PC-9 (cell line): ENCODE results near the gene GCNT4. TPM values are rescaled to one million over a fixed set of nuclear protein-coding genes. Genes with fewer than 3 reads are reported as not detected.

ENCODE experiments used
- BruUV-seq: library from RNA; stranded (reverse); fragments of 400-500 nt; replicated peaks from 2 replicates; lab custom pipeline; 2021; lab: Mats Ljungman, UMichigan
- CTCF ChIA-PET: fragments of 300-600 bp; sonication (Branson Sonifier 250); formaldehyde crosslinking; loops from one replicate; lab custom pipeline; 2022; ENCODE audit warnings: antibody characterized with exemption; lab: Charles Lee
- POLR2A ChIA-PET: fragments of 300-600 bp; sonication (Branson Sonifier 250); formaldehyde crosslinking; loops from one replicate; lab custom pipeline; 2022; ENCODE audit warnings: antibody characterized with exemption; ENCODE audit not compliant: unreplicated experiment; lab: Charles Lee
- DNase-seq, 2 experiments: peaks; one replicate each; pipeline versions ENCODE4 v3.0.0 to v3.0.0-alpha.2; 2015 to 2022; ENCODE audit warnings: mixed read lengths in 1 of 2
- H2AFZ ChIP-seq: fragments of 200-600 bp; sonication (generic); 2 replicates; pipeline ENCODE4 v1.8.1; 2017; ENCODE audit warnings: antibody characterized with exemption
- H3F3A ChIP-seq: fragments of 200-600 bp; sonication (generic); 2 replicates; pipeline ENCODE4 v1.8.1; 2017; ENCODE audit warnings: antibody characterized with exemption, mild to moderate bottlenecking, low read depth; ENCODE audit not compliant: insufficient read depth
- H3K27ac ChIP-seq: fragments of 200-600 bp; sonication (generic); 2 replicates; pipeline ENCODE4 v1.6.1; 2016; ENCODE audit warnings: mixed run types
- H3K27me3 ChIP-seq: fragments of 200-600 bp; sonication (generic); 2 replicates; pipeline ENCODE4 v1.6.1; 2016; ENCODE audit warnings: low read depth, mixed run types; ENCODE audit not compliant: insufficient read depth
- H3K36me3 ChIP-seq: fragments of 200-600 bp; sonication (generic); 2 replicates; pipeline ENCODE4 v1.6.1; 2016; ENCODE audit warnings: low read depth, mixed run types
- H3K4me1 ChIP-seq: fragments of 200-600 bp; sonication (generic); replicated peaks from 2 replicates; pipeline ENCODE4 v1.6.1; 2016; ENCODE audit warnings: mixed run types; ENCODE audit not compliant: insufficient read depth
- H3K4me2 ChIP-seq: fragments of 200-600 bp; sonication (generic); 2 replicates; pipeline ENCODE4 v1.6.1; 2017; ENCODE audit warnings: mixed run types
- H3K4me3 ChIP-seq: fragments of 200-600 bp; sonication (generic); 2 replicates; pipeline ENCODE4 v1.6.1; 2016; ENCODE audit warnings: mixed run types
- H3K79me2 ChIP-seq: fragments of 200-600 bp; sonication (generic); 2 replicates; pipeline ENCODE4 v1.6.1; 2017; ENCODE audit warnings: low read depth, mixed run types
- H3K9me2 ChIP-seq: fragments of 200-600 bp; sonication (generic); 2 replicates; pipeline ENCODE4 v1.8.1; 2017; ENCODE audit warnings: mild to moderate bottlenecking; ENCODE audit not compliant: insufficient read depth
- H3K9me3 ChIP-seq: fragments of 200-600 bp; sonication (generic); 2 replicates; pipeline ENCODE4 v1.8.1; 2016; ENCODE audit warnings: low read depth; ENCODE audit not compliant: insufficient read depth
- H4K20me1 ChIP-seq: fragments of 200-600 bp; sonication (generic); 2 replicates; pipeline ENCODE4 v1.8.1; 2017; ENCODE audit not compliant: insufficient read depth
- EZH2 ChIP-seq: fragments of 200-600 bp; sonication (generic); IDR thresholded peaks from 2 replicates; pipeline ENCODE4 v1.8.0; 2017; ENCODE audit warnings: antibody characterized with exemption, low read depth
- intact Hi-C: fragments of 100-400 bp; cut with micrococcal nuclease; formaldehyde crosslinking; loops from one replicate; pipeline ENCODE4 v1.10.0; 2022; ENCODE audit not compliant: unreplicated experiment
- total RNA-seq: library from RNA; stranded (reverse); gene quantifications from 2 replicates; pipeline ENCODE4 v1.2.3, GENCODE V29; 2021
- TF ChIP-seq, protein P1 (sequence below): fragments of 200-600 bp; sonication (generic); conservative IDR thresholded peaks from 2 replicates; pipeline ENCODE4 v1.6.1; 2017; ENCODE audit warnings: mixed run types, antibody characterized with exemption, mild to moderate bottlenecking, moderate library complexity

GCNT4 gene
- total RNA-seq, 1 experiment from 2014 or later = 1.4 TPM

DNA sequence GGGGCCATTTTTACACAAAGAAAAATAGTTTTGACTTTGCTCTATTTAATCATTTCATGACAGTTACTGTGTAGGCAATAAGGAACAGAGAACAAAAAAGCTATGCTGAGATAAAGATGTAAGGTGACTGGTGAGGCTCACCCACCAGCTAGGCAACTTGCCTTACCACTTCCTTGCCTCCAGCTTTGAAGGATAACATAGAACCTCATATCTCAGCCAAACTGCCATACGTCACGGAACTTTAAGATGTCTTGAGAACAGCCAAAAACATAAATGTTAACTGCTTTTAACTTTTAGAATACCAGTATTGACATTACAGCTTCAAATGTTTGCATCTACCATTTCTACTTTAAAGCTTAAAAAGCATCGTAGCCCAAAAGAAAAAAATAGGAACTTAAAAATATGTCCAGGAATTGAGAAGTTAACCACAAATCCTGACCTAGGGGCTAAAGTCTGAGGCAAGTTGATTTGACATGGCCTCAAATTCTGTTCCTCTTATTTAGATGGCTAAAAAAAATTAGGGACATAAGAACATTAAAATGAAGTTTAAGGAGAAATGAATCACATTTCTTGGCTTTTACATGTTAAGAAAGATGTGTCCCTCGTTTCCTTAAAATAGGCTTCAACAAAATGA is 7.7 kb upstream of the GCNT4 start:
- ChIA-PET CTCF (no interaction called here), POLR2A (interaction anchor here (0.8 kb wide), 1 partner anchor 10 kb away, joined by 11 read pairs; no protein-coding TSS in a partner anchor)
- Histone ChIP-seq H3K27me3 (no peaks in the 10 kb centered on the region), H3K36me3 (no peaks in the 10 kb centered on the region), H3K9me3 (no peaks in the 10 kb centered on the region), H4K20me1 (no peaks in the 10 kb centered on the region), H3K4me2 (no peak overlapping the region), H3F3A (no peaks in the 10 kb centered on the region; the same call in 1 of the 2 replicates), H3K4me1 (0 out of 2 replicates have a peak, but pooled peaks cover 8% of the 10 kb centered on the region), H2AFZ (no peak overlapping the region), H3K79me2 (no peaks in the 10 kb centered on the region), H3K27ac (no peak overlapping the region), H3K9me2 (no peaks in the 10 kb centered on the region), H3K4me3 (no peak overlapping the region)
- intact Hi-C loops = loop anchor here (10.0 kb wide), 1 partner anchor 295 kb away; the partner anchor contains the start of genes GFM2 and NSA2
- TF ChIP-seq EZH2 = no peak
- TF ChIP-seq, protein P1, sequence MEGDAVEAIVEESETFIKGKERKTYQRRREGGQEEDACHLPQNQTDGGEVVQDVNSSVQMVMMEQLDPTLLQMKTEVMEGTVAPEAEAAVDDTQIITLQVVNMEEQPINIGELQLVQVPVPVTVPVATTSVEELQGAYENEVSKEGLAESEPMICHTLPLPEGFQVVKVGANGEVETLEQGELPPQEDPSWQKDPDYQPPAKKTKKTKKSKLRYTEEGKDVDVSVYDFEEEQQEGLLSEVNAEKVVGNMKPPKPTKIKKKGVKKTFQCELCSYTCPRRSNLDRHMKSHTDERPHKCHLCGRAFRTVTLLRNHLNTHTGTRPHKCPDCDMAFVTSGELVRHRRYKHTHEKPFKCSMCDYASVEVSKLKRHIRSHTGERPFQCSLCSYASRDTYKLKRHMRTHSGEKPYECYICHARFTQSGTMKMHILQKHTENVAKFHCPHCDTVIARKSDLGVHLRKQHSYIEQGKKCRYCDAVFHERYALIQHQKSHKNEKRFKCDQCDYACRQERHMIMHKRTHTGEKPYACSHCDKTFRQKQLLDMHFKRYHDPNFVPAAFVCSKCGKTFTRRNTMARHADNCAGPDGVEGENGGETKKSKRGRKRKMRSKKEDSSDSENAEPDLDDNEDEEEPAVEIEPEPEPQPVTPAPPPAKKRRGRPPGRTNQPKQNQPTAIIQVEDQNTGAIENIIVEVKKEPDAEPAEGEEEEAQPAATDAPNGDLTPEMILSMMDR = no peak
- BruUV-seq = no TSS peak
- no peak for DNase-seq

DNA sequence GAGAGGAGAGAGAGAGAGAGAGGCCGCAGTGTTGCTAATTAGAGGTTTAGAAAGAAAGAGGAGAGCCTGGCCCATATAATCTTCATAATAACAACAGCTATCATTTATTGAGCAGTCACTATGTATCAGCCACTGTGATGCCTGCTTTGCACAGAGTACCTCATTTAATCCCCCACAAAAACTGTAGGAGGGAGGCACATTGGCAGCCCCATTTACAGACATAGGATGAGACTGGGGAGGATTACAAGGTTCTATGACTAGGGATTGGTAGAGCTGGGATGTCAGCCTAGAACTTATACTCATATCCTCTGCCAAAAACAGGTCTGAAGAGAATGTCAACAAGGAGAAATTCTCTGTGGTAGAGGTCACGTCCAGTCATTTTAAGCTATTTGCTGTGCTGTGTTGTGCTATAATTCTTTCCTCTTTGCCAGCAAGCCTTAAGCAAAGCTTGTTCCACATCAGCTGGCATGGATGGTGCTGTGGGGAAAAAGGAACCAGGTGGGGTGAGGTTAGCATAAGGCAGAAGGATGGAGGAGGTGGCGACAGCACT is 6.7 kb upstream of the GCNT4 start:
- Histone ChIP-seq H3K4me2 (no peak overlapping the region), H4K20me1 (no peaks in the 10 kb centered on the region), H3K4me1 (0 out of 2 replicates have a peak, but pooled peaks cover 8% of the 10 kb centered on the region), H3K27ac (no peak overlapping the region), H3K9me2 (no peaks in the 10 kb centered on the region), H3K36me3 (no peaks in the 10 kb centered on the region), H3K9me3 (no peaks in the 10 kb centered on the region), H3F3A (no peaks in the 10 kb centered on the region; the same call in 1 of the 2 replicates), H3K27me3 (no peaks in the 10 kb centered on the region), H3K4me3 (no peak overlapping the region), H2AFZ (peak overlapping the region; percentile 50; the same call in 1 of the 2 replicates), H3K79me2 (no peaks in the 10 kb centered on the region)
- no peak for DNase-seq
- POLR2A ChIA-PET = no interaction called here
- BruUV-seq = no TSS peak
- intact Hi-C loops = loop anchor here (10.0 kb wide), 1 partner anchor 294 kb away; the partner anchor contains the start of genes GFM2 and NSA2
- no peak for TF ChIP-seq EZH2
- TF ChIP-seq, protein P1 = no peak
- CTCF ChIA-PET = no interaction called here

DNA sequence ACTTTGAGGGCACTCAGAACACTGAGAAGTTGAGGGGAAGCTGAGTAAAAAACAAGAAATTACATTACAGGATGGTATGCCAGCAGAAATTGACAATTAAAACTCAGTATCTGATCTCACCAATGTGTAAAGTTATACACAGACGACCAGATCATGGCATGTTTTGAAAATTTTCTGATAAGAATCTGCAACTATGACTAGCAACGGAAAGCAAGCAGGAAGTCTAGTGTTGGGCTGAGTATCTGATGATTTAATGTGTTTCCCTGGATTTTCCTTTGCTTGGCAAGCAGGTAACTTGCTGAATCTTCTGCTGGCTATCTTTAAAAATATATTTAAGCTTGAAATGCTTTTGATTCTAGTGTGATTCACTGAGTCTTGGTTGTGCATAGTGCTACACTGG is 5.2 kb upstream of the GCNT4 start:
- POLR2A ChIA-PET = no interaction called here
- CTCF ChIA-PET = no interaction called here

More for the DNA sequence above, 5.2 kb upstream of the GCNT4 start:
- Histone ChIP-seq H3K36me3 (no peaks in the 10 kb centered on the region), H3K79me2 (no peaks in the 10 kb centered on the region), H3K9me3 (no peaks in the 10 kb centered on the region), H4K20me1 (no peaks in the 10 kb centered on the region), H2AFZ (no peak overlapping the region), H3K4me2 (no peak overlapping the region), H3K4me1 (0 out of 2 replicates have a peak, but pooled peaks cover 8% of the 10 kb centered on the region), H3K27me3 (no peaks in the 10 kb centered on the region), H3F3A (no peaks in the 10 kb centered on the region; the same call in 1 of the 2 replicates), H3K9me2 (no peaks in the 10 kb centered on the region), H3K27ac (no peak overlapping the region), H3K4me3 (no peak overlapping the region)
- BruUV-seq = no TSS peak
- DNase-seq = no peak
- intact Hi-C loops = loop anchor here (10.0 kb wide), 1 partner anchor 293 kb away; the partner anchor contains the start of genes GFM2 and NSA2
- TF ChIP-seq, protein P1 = no peak
- no peak for TF ChIP-seq EZH2
